HepG2 (cell line): ENCODE measurements around the gene C1RL. TPM values are rescaled to one million over a fixed set of nuclear protein-coding genes. Genes with fewer than 3 reads are reported as not detected.

ENCODE experiments used
- ATAC-seq: fragments of 200-7000 bp; cut with Tn5 transposase; 3 replicates; pipeline ENCODE4 v1.9.1; 2020; ENCODE audit warnings: mild to moderate bottlenecking, moderate library complexity
- BruUV-seq: library from RNA; stranded (reverse); fragments of 400-500 nt; replicated peaks from 2 replicates; lab custom pipeline; 2021; lab: Mats Ljungman, UMichigan
- CTCF ChIA-PET: fragments of 300-600 bp; formaldehyde crosslinking; extraction: SDS; loops from one replicate; lab custom pipeline; 2021; ENCODE audit warnings: low total read pairs, inconsistent platforms, low intra/inter-chr PET ratio; lab: Yijun Ruan, JAX
- POLR2A ChIA-PET: fragments of 350-600 bp; sonication (Branson Sonifier 250); formaldehyde crosslinking; loops from one replicate; lab custom pipeline; 2020; ENCODE audit warnings: antibody characterized with exemption, inconsistent platforms; lab: Yijun Ruan, JAX
- DNase-seq: peaks from one replicate; pipeline ENCODE4 v3.0.0-alpha.2; 2015; ENCODE audit warnings: low spot score
- FAIRE-seq: peaks from 3 replicates; lab custom pipeline; 2011; peaks lifted over from hg19 to GRCh38; lab: Jason Lieb, UNC
- H2AFZ ChIP-seq: one replicate; pipeline ENCODE4 v1.6.1; 2011; ENCODE audit warnings: low read length, inconsistent platforms
- H3K27ac ChIP-seq: fragments of 300-600 bp; 3 replicates; pipeline ENCODE4 v1.8.0; 2011; ENCODE audit warnings: mixed run types, mild to moderate bottlenecking, mixed read lengths, low read length, inconsistent platforms; ENCODE audit not compliant: insufficient read depth; ENCODE audit errors: extremely low read length
- H3K27me3 ChIP-seq, 2 experiments: fragments of 200-600 bp in 1 of 2; 2 replicates in 1 of 2; 3 replicates in 1 of 2; pipeline versions ENCODE4 v1.6.0 to v1.8.0; 2011; ENCODE audit warnings: low read length in 2 of 2, mild to moderate bottlenecking in 2 of 2, moderate library complexity in 2 of 2, inconsistent platforms in 1 of 2; ENCODE audit not compliant: insufficient read depth in 2 of 2, control insufficient read depth in 1 of 2
- H3K36me3 ChIP-seq, 2 experiments: fragments of 200-600 bp in 1 of 2; replicated peaks in 1 of 2; 2 replicates in 1 of 2; 3 replicates in 1 of 2; pipeline versions ENCODE4 v1.5.1 to v1.8.0; 2011; ENCODE audit warnings: low read length in 2 of 2, inconsistent platforms in 1 of 2; ENCODE audit not compliant: insufficient read depth in 2 of 2, control insufficient read depth in 1 of 2
- H3K4me1 ChIP-seq: 2 replicates; pipeline ENCODE4 v1.5.1; 2012; ENCODE audit warnings: low read length, inconsistent platforms; ENCODE audit not compliant: insufficient read depth
- H3K4me2 ChIP-seq: 2 replicates; pipeline ENCODE4 v1.6.0; 2011; ENCODE audit warnings: low read depth, low read length, inconsistent platforms
- H3K4me3 ChIP-seq, 3 experiments: fragments of 200-600 bp in 1 of 3; sonication (generic), shearing (Covaris generic) in 1 of 3; replicated peaks in 1 of 3; 2 replicates each; pipeline ENCODE4 v1.5.1; 2011 to 2016; ENCODE audit warnings: low read length in 3 of 3, inconsistent platforms in 2 of 3, low read depth in 2 of 3, mild to moderate bottlenecking in 2 of 3, control low read depth in 1 of 3, mixed read lengths in 1 of 3; ENCODE audit not compliant: insufficient read depth in 1 of 3
- H3K79me2 ChIP-seq: one replicate; pipeline ENCODE4 v1.6.1; 2011; ENCODE audit warnings: low read length, inconsistent platforms; ENCODE audit not compliant: insufficient read depth
- H3K9ac ChIP-seq: 2 replicates; pipeline ENCODE4 v1.6.0; 2011; ENCODE audit warnings: mild to moderate bottlenecking, low read depth, low read length, inconsistent platforms; ENCODE audit not compliant: insufficient read depth
- H3K9me3 ChIP-seq: 2 replicates; pipeline ENCODE4 v1.5.1; 2012; ENCODE audit warnings: mild to moderate bottlenecking, low read length
- H4K20me1 ChIP-seq: 2 replicates; pipeline ENCODE4 v1.6.0; 2011; ENCODE audit warnings: inconsistent platforms, mild to moderate bottlenecking, low read length, moderate library complexity; ENCODE audit not compliant: insufficient read depth
- AGO1 ChIP-seq: fragments of 200-400 bp; formaldehyde crosslinking; IDR thresholded peaks from 2 replicates; pipeline ENCODE4 v1.6.1; 2017; ENCODE audit warnings: mild to moderate bottlenecking, low read depth, low read length, moderate library complexity; ENCODE audit not compliant: poor library complexity, severe bottlenecking
- CC2D1A ChIP-seq: sonication (generic); formaldehyde crosslinking; IDR thresholded peaks from 2 replicates; pipeline ENCODE4 v1.8.1; 2023; ENCODE audit warnings: mild to moderate bottlenecking, missing genetic modification reagents
- CCDC6 ChIP-seq: sonication (generic); formaldehyde crosslinking; IDR thresholded peaks from 2 replicates; pipeline ENCODE4 v1.8.1; 2022; ENCODE audit warnings: mild to moderate bottlenecking, missing genetic modification reagents, moderate library complexity
- CHD4 ChIP-seq: fragments of 200-600 bp; sonication (generic); IDR thresholded peaks from 2 replicates; pipeline ENCODE4 v1.7.0; 2017; ENCODE audit warnings: mild to moderate bottlenecking, low read length, borderline replicate concordance
- KIAA2018 ChIP-seq: sonication (generic); formaldehyde crosslinking; IDR thresholded peaks from 2 replicates; pipeline ENCODE4 v1.5.0; 2020; ENCODE audit warnings: mild to moderate bottlenecking, missing genetic modification reagents, borderline replicate concordance
- KLF15 ChIP-seq: sonication (generic); formaldehyde crosslinking; IDR thresholded peaks from 2 replicates; pipeline ENCODE4 v1.8.1; 2023; ENCODE audit warnings: borderline replicate concordance, mild to moderate bottlenecking, inconsistent platforms, missing genetic modification reagents, mixed read lengths
- MAZ ChIP-seq, 2 experiments: sonication (generic) in 1 of 2; formaldehyde crosslinking in 1 of 2; IDR thresholded peaks; 2 replicates each; pipeline versions ENCODE4 v1.5.0 to v1.6.1; 2012 to 2020; ENCODE audit warnings: low read depth in 2 of 2, mild to moderate bottlenecking in 2 of 2, borderline replicate concordance in 1 of 2, improper control_type of control experiment in 1 of 2, low read length in 1 of 2, missing genetic modification reagents in 1 of 2, moderate library complexity in 1 of 2
- MLLT10 ChIP-seq: sonication (generic); formaldehyde crosslinking; IDR thresholded peaks from 2 replicates; pipeline ENCODE4 v1.4.0; 2020; ENCODE audit warnings: missing genetic modification reagents
- PCBP2 ChIP-seq: fragments of 200-400 bp; formaldehyde crosslinking; optimal IDR thresholded peaks from 2 replicates; pipeline ENCODE3; 2018; ENCODE audit warnings: low read length, low read depth; ENCODE audit not compliant: poor library complexity, severe bottlenecking
- SMAD3 ChIP-seq: sonication (generic); formaldehyde crosslinking; IDR thresholded peaks from 2 replicates; pipeline ENCODE4 v1.4.0; 2020; ENCODE audit warnings: missing genetic modification reagents
- ZNF556 ChIP-seq: sonication (generic); formaldehyde crosslinking; IDR thresholded peaks from 2 replicates; pipeline ENCODE4 v1.4.0; 2020; ENCODE audit warnings: mild to moderate bottlenecking, missing genetic modification reagents, borderline replicate concordance
- ZNF616 ChIP-seq: sonication (generic); formaldehyde crosslinking; IDR thresholded peaks from 2 replicates; pipeline ENCODE4 v1.5.0; 2020; ENCODE audit warnings: low read depth, mild to moderate bottlenecking, missing genetic modification reagents
- ZSCAN25 ChIP-seq: sonication (generic); formaldehyde crosslinking; IDR thresholded peaks from 2 replicates; pipeline ENCODE4 v1.8.0; 2022; ENCODE audit warnings: mild to moderate bottlenecking, missing genetic modification reagents
- WGBS: methylation state at CpG from one replicate; pipeline ENCODE4 v1.1.6; 2017; ENCODE audit warnings: low lambda C conversion rate; 5-methylcytosine and 5-hydroxymethylcytosine counted together
- in situ Hi-C: cut with HindIII; loops from 2 replicates; pipeline ENCODE4 v1.10.0; 2017; ENCODE audit warnings: low pct_unique_long_range_greater_than_20kb; ENCODE audit not compliant: extremely low pct_ligation_motif_present
- intact Hi-C: fragments of 100-400 bp; cut with micrococcal nuclease; formaldehyde crosslinking; loops from one replicate; pipeline ENCODE4 v1.10.0; 2022; ENCODE audit not compliant: unreplicated experiment
- polyA plus RNA-seq, 8 experiments: library from polyadenylated mRNA; depleted of rRNA in 3 of 8; stranded (reverse) in 7 of 8; unstranded in 1 of 8; fragments of >200 nt; fragmentation: Illumina TruSeq in 4 of 8; extraction: Trizol in 4 of 8; gene quantifications; 2 replicates each; pipeline versions ENCODE4 v1.2.1 to v1.2.3, GENCODE V29; 2011 to 2016; ENCODE audit warnings: low read depth in 4 of 8, missing spikeins in 1 of 8, mixed read lengths in 1 of 8; ENCODE audit not compliant: insufficient read depth in 1 of 8
- total RNA-seq, 5 experiments: library from RNA; depleted of rRNA; stranded (reverse); fragments of >200 nt; fragmentation: Illumina TruSeq; extraction: Trizol; gene quantifications; 2 replicates each; pipeline ENCODE4 v1.2.3, GENCODE V29; 2016; ENCODE audit warnings: low read depth in 1 of 5
- TF ChIP-seq, protein P1 (sequence below): IDR thresholded peaks from 2 replicates; pipeline ENCODE4 v1.6.1; 2018; ENCODE audit warnings: missing genetic modification reagents, mild to moderate bottlenecking, missing compliant biosample characterization

Gene C1RL
- total and polyA plus RNA-seq, 2 of the 13 experiments (the other 11 are each of a cell fraction or from before 2014, with no cell fraction given), result 28.9 to 53.1 TPM

- H4K20me1 ChIP-seq, result no peaks in the 10 kb centered on the region
- POLR2A ChIA-PET, result interaction anchor here (1.4 to 1.7 kb wide), 2 partner anchors 13 to 17 kb away, joined by 3 to 4 read pairs; partner anchors contain the start of gene RBP5
- no TSS peak for BruUV-seq
- H3K4me3 ChIP-seq, result no peak overlapping the region
- in situ Hi-C loops, result no loop called here
- no peaks in the 10 kb centered on the region for H3K9me3 ChIP-seq
- H2AFZ ChIP-seq, result no peak overlapping the region
- intact Hi-C loops, result no loop called here
- H3K4me2 ChIP-seq, result no peak overlapping the region
- no peak overlapping the region for H3K27ac ChIP-seq
- CTCF ChIA-PET, result interaction anchor here (0.7 to 2.7 kb wide), 3 partner anchors 28 to 497 kb away, joined by 3 to 16 read pairs (median 3); no protein-coding TSS in a partner anchor
- FAIRE-seq (no peak), ATAC-seq (no peak), DNase-seq (no peak)
- peaks cover 21 to 62% of the 10 kb centered on the region in 2 experiments for H3K36me3 ChIP-seq
- 94% methylated on average over 6 of the region's 7 CpGs for WGBS
- no peaks in the 10 kb centered on the region for H3K27me3 ChIP-seq
- H3K4me1 ChIP-seq, result no peaks in the 10 kb centered on the region; the same call in 1 of the 2 replicates
- no peaks in the 10 kb centered on the region for H3K79me2 ChIP-seq
- no peak overlapping the region for H3K9ac ChIP-seq
- TF ChIP-seq ZNF556 (CRISPR knock-in tag) (no peak), AGO1 (no peak), CHD4 (no peak), CC2D1A (CRISPR knock-in tag) (no peak), CCDC6 (CRISPR knock-in tag) (no peak), KIAA2018 (CRISPR knock-in tag) (no peak), PCBP2 (no peak), MAZ (IDR thresholded peaks at IDR 0.05; ENCODE audit: borderline replicate concordance, low read depth, low read length) (no peak), MAZ (CRISPR knock-in tag; IDR thresholded peaks at IDR 0.05; ENCODE audit: low read depth) (no peak), KLF15 (no peak), ZNF616 (CRISPR knock-in tag) (no peak), MLLT10 (no peak), SMAD3 (CRISPR knock-in tag) (no peak), ZSCAN25 (CRISPR knock-in tag) (no peak)
- TF ChIP-seq, protein P1, sequence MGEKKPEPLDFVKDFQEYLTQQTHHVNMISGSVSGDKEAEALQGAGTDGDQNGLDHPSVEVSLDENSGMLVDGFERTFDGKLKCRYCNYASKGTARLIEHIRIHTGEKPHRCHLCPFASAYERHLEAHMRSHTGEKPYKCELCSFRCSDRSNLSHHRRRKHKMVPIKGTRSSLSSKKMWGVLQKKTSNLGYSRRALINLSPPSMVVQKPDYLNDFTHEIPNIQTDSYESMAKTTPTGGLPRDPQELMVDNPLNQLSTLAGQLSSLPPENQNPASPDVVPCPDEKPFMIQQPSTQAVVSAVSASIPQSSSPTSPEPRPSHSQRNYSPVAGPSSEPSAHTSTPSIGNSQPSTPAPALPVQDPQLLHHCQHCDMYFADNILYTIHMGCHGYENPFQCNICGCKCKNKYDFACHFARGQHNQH (CRISPR knock-in tag), result no peak
Observed at GRCh38 chr12:7141351-7142005, 32.5 kb upstream of the C1RL start.
